H1 (cell line): ENCODE measurements around the gene FAM193B. TPM values are rescaled to one million over a fixed set of nuclear protein-coding genes. Genes with fewer than 3 reads are reported as not detected.

Source experiments
- CHD7 ChIP-seq: fragments of 300-600 bp; sonication (generic); IDR thresholded peaks from 2 replicates; pipeline ENCODE4 v1.7.1; 2012; ENCODE audit warnings: low read length, moderate library complexity, mild to moderate bottlenecking, inconsistent platforms; ENCODE audit not compliant: insufficient replicate concordance
- CREB1 ChIP-seq: IDR thresholded peaks from 2 replicates; pipeline ENCODE4 v1.6.1; 2012; ENCODE audit warnings: inconsistent platforms
- CTBP2 ChIP-seq: IDR thresholded peaks from 2 replicates; pipeline ENCODE4 v1.7.0; 2011; ENCODE audit warnings: borderline replicate concordance, mild to moderate bottlenecking, moderate library complexity, mixed read lengths, low read length; ENCODE audit not compliant: insufficient read depth, insufficient read length
- EGR1 ChIP-seq: IDR thresholded peaks from 2 replicates; pipeline ENCODE4 v1.6.1; 2011; ENCODE audit warnings: low read depth, low read length, borderline replicate concordance
- GTF2F1 ChIP-seq: IDR thresholded peaks from 2 replicates; pipeline ENCODE4 v1.6.1; 2012; ENCODE audit warnings: low read depth, low read length, improper control_type of control experiment, borderline replicate concordance
- POLR2A ChIP-seq, 2 experiments: IDR thresholded peaks; 1 replicate in 1 of 2; 2 replicates in 1 of 2; pipeline ENCODE4 v1.6.1; 2011; ENCODE audit warnings: low read depth in 2 of 2, low read length in 2 of 2, mild to moderate bottlenecking in 2 of 2; ENCODE audit errors: control extremely low read depth in 1 of 2
- RFX5 ChIP-seq: IDR thresholded peaks from 2 replicates; pipeline ENCODE4 v1.6.1; 2011; ENCODE audit warnings: low read depth, low read length, improper control_type of control experiment, borderline replicate concordance
- SAP30 ChIP-seq: fragments of 300-600 bp; sonication (generic); IDR thresholded peaks from 2 replicates; pipeline ENCODE4 v1.7.1; 2012; ENCODE audit warnings: low read length, moderate library complexity, mild to moderate bottlenecking, inconsistent platforms; ENCODE audit not compliant: insufficient read depth, insufficient replicate concordance
- SP4 ChIP-seq: IDR thresholded peaks from 2 replicates; pipeline ENCODE4 v1.6.1; 2012; ENCODE audit warnings: low read length, inconsistent platforms
- SUZ12 ChIP-seq: fragments of 200-600 bp; sonication (generic); IDR thresholded peaks from 2 replicates; pipeline ENCODE4 v1.6.1; 2012; ENCODE audit warnings: mild to moderate bottlenecking, inconsistent platforms, low read length, moderate library complexity, mixed read lengths
- TBP ChIP-seq: IDR thresholded peaks from 2 replicates; pipeline ENCODE4 v1.6.1; 2011; ENCODE audit warnings: low read depth, low read length, improper control_type of control experiment
- polyA plus RNA-seq, 7 experiments: library from polyadenylated mRNA; depleted of rRNA in 3 of 7; stranded (reverse) in 5 of 7; unstranded in 2 of 7; fragments of >200 nt in 5 of 7; fragments of 200-250 nt in 2 of 7; gene quantifications; 1 replicate in 5 of 7; 2 replicates in 1 of 7; 4 replicates in 1 of 7; pipeline versions ENCODE4 v1.2.1 to v1.2.3, GENCODE V29; 2011 to 2013; ENCODE audit warnings: missing spikeins in 2 of 7, mixed read lengths in 2 of 7
- total RNA-seq: library from RNA; stranded (reverse); fragmentation: NEBNext Ultra II Directional; extraction: Animal tissue kit (Norgen Biotek cat#: 25700); gene quantifications from 2 replicates; pipeline ENCODE4 v1.2.1, GENCODE V29; 2021

The FAM193B gene
- total and polyA plus RNA-seq, 2 of the 8 experiments (the other 6 are each of a cell fraction or from before 2014, with no cell fraction given): 49.9 to 69.8 TPM

- no peak for TF ChIP-seq CHD7
- TF ChIP-seq EGR1: no peak
- no peak for TF ChIP-seq TBP
- TF ChIP-seq SP4: no peak
- TF ChIP-seq SAP30: no peak
- TF ChIP-seq CREB1: no peak
- no peak for TF ChIP-seq POLR2A (IDR thresholded peaks at IDR 0.05; ENCODE audit: control extremely low read depth in 1 of 2, low read depth in 2 of 2, low read length in 2 of 2)
- no peak for TF ChIP-seq GTF2F1
- no peak for TF ChIP-seq SUZ12
- no peak for TF ChIP-seq CTBP2
- TF ChIP-seq RFX5: no peak
These were observed 41.8 kb upstream of the FAM193B start (continued) for GRCh38 chr5:177595991-177596774.
